ENCODE results near the gene HSDL2.
"Not testable (repeated sequence)": the region's sequence is repeated elsewhere in the genome, so short reads cannot be mapped to it uniquely, and the experiment has no call there.

The HSDL2 gene

GRCh38 chr9:112501287-112501686 lies 121.4 kb downstream of the HSDL2 start:
- no peak for DNase-seq (ENCODE audit: low read depth)

DNA sequence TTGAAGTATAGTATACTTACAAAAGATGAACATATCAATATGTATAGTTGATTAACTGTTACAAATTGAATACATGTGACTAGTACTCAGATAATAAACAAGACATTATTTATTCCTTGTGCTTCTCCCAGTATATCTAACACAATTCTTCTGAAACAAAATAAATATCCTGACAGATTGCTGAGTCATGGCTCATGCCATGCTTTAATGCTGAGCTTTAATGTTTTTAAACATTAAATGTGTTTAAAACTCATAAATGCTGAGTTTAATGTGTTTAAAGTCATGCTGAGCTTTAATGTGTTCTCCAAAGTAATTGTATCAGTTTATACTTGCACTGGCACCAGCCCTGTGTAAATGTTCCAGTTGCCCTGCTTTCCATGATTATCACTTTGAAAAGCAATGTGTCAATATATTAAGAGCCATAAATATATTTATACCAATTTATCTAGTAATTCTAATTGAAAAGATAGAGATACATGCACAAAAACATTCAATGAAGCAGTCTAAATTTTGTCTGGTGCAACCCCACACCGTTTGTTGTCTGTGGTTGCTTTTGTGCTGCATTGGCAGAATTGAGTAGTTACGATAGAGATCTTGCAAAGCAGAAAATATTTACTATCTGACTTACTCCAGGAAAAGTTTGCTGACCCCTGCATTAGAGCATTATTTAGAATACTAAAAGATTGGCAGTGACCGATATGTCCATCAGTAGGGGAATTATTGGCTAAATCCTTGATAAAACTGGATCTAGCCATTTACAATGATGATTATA lies 122.5 kb downstream of the HSDL2 start:
- DNase-seq (ENCODE audit: low read depth), result no peak

DNA sequence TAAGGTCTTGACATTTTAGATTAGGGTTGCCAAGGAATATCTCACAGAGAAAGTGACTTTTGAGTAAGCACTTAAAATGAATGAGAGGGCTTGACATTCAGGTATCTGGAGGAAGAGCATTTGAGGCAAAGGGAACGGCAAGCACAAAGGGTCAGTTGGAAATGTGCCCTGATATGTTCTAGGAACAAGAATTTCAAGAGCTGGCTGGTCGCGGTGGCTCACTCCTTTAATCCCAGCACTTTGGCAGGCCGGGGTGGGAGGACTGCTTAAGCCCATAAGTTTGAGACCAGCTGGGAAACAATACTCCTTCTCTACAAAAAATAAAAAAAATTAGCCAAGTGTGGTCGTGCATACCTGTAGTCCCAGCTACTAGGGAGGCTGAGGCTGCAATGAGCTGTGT lies 123.3 kb downstream of the HSDL2 start:
- no peak for DNase-seq (ENCODE audit: low read depth)

- no peak for DNase-seq (ENCODE audit: low read depth)
Observed at GRCh38 chr9:112505086-112505485, 125.2 kb downstream of the HSDL2 start.

- DNase-seq (ENCODE audit: low read depth), result no peak
Observed at GRCh38 chr9:112505607-112506006, 125.7 kb downstream of the HSDL2 start.

- DNase-seq (ENCODE audit: low read depth), result no peak
Observed at GRCh38 chr9:112506571-112506970, 126.7 kb downstream of the HSDL2 start.

- DNase-seq (ENCODE audit: low read depth), result no peak
Observed at GRCh38 chr9:112507001-112507680, 127.2 kb downstream of the HSDL2 start.

DNA sequence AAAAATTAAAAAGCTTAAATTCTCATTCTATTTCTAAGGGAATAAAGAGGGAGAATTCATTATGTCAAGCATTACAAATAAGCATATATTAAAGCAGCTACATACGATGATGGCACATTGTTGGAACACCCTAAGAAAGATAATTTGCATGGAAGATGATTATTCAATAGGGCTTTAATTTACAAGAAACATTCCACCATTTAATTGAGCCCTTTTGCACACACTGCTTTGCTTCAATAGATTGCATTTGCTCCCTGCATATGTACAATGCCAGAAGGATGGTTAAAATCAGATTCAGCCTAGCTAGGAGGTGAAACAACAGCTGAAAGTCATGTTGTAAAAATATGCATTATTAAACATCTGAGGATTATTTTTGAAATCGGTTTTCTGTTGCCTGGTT lies 128.5 kb downstream of the HSDL2 start:
- DNase-seq (ENCODE audit: low read depth), result no peak

DNA sequence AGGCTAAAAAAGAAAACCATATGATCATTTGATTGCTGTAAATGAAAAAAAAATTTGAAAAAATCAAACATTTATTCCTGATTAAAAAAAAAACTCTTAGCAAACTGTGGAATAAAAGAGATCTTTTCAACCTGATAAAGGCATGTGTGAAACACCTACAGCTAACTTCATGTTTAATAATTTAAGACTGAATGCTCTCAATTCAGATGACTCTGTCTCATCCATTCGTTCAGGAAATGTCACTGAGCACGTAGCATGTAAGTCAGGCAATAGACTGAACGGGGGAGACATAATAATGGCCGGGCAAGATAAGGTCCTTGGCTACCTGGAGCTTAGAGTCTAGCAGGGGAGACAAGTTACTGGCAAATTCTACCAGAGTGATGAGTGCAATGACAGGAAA lies 132.5 kb downstream of the HSDL2 start:
- DNase-seq (ENCODE audit: low read depth), result not testable (repeated sequence)

- DNase-seq (ENCODE audit: low read depth), result no peak
Observed at GRCh38 chr9:112516769-112517168, 136.9 kb downstream of the HSDL2 start.

DNA sequence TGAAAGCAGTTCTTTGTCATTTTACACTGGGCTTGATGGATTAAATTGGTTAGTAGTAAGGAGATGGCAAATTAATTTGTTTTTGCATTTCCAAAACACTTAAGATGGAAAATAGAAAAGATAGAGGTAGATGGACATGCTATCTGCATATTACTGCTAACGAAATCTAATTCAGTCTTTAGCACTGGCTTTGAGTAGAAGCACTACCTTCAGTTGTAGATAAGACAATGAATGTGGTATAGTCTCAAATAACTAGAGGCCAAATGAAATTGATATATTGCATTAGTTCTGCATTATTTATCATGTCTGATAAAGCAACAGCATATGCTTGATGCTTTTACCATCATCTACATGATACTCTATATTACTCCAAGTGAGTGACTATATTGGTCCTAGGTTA lies 140.2 kb downstream of the HSDL2 start:
- DNase-seq (ENCODE audit: low read depth), result no peak

DNA sequence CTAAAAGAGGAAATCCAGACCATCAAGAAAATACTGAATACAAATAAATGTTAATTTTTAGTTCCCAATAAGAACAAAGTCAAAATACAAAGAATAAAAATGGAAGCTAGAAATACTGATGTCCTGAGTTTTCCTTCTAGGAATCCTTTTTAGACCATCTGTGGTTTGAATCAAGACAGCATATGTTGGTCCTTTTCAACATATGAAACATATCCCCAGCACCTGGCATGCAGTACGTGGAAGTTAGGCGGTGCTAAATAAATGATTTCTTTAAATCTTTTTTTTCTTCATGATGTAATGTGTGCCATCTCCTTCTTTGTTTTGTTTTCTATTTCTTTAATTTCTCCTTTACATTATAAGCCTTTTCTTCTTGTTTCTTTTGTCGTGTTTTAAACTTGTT lies 140.7 kb downstream of the HSDL2 start:
- DNase-seq (ENCODE audit: low read depth), result no peak

All from non-pigmented ciliary epithelial cell (primary cell).